NCI-H2227 (cell line): ENCODE measurements around the gene MCM3AP.

Experiments
- DNase-seq: peaks from one replicate; lab custom pipeline; 2025; ENCODE audit not compliant: unreplicated experiment; lab: John Stamatoyannopoulos, UW

The MCM3AP gene

DNA sequence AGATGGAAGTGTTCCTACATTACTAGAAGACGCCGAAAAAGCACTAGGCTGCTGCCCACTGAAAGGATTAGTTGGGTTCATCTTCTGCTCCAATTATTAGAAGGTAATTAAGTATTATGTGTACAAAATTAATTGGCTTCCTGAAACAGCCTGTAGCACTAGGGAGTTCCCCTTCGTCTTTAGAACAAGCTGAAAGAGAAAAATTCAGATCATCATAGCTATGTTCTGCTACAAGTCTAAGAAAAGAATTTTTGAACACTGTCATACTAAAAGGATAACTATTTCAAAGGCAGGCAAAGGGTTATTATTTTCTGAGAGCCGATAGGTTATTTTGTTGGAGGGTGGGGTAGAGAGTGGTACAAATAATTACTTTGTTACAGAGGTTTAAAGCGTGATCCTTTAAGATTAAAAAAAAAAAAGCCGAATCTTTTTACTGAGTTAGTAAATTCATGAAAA, at the start of gene MCM3AP:
Gene MCM3AP, minus strand, starts transcription at position 406 of the 456 bp plus-strand sequence. Its CDS starts 325 bp downstream, at position 81.
- no peak for DNase-seq

- no peak for DNase-seq
These were observed 49.1 kb upstream of the MCM3AP start for GRCh38 chr21:46334351-46335140.

- no peak for DNase-seq
These were observed 44.4 kb upstream of the MCM3AP start for GRCh38 chr21:46329796-46330195.

- DNase-seq, result no peak
These were observed 42.7 kb upstream of the MCM3AP start for GRCh38 chr21:46328151-46328550.

GRCh38 chr21:46327711-46328110, 42.3 kb upstream of the MCM3AP start:
- DNase-seq, result no peak

DNA sequence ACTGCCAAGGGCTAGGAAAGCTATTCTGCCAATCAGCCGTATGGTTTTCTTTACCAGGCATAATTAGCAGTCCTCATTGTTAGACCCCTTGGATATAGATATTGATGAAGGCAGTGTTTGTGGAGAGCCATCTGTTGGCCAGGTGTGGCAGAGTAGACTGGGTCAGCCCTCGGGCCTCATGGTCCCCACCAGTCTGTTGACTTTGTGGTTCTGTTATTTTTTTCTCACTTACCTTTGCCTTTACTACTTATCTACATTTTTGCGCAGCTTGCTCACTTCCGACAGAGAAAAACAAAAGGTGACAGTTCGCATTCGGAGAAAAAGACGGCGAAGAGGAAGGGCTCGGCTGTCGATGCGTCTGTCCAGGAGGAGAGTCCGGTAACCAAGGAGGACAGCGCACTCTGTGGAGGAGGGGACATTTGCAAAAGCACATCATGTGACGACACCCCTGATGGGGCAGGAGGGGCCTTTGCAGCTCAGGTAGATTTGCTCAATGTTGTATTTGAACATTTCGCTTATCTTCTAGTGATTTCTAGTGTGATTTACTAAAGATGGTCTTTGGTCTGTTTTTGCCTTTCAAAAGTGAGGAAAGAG, 40.8 kb upstream of the MCM3AP start:
- DNase-seq, result no peak

GRCh38 chr21:46325073-46325912, 39.9 kb upstream of the MCM3AP start:
- DNase-seq, result peak; percentile 74

DNA sequence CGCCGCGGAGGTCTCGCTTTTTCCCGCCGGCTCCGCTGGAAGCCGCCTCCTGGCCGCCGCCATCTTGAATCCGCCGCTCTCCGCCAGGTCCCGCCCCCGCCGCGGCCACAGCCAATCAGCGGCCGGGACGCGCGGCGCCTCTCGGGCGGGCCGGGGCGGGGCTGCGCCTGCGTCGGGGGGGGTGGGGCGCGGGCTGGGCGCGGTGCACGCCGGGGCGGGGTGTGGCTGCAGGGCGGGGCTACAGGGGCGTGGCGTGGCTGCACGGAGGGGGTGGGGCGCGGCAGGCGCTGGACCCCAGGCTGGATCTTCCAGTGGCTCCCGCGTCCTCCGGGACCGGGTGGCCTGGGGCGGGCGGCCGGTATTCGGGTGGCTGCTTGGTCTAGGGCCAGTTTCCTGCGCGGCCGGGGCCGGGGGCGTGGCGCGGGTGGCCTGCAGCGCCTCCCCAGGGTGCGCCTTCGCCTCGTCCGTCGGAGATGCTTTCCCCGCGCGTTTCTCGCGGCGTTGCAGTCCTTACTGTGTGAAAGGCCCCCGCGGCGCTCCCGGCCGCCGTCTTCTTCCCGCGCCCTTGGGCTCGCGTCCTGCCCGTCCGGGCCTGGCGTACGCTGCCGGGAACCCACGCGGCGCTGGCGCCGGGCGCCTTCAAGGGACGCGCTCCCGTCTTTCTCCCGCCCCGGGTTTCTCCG, 39.1 kb upstream of the MCM3AP start:
- DNase-seq, result peak; percentile 90

- peak; percentile 99 for DNase-seq
These were observed 38.4 kb upstream of the MCM3AP start, which contains the start of the genes C21orf58 and PCNT for GRCh38 chr21:46323710-46324389. TSS of gene C21orf58 (minus strand) at chr21:46323870. CDS start at chr21:46322738, 1,132 bp downstream. TSS of gene PCNT (plus strand) at chr21:46324156. CDS start at chr21:46324229, 73 bp downstream.

DNA sequence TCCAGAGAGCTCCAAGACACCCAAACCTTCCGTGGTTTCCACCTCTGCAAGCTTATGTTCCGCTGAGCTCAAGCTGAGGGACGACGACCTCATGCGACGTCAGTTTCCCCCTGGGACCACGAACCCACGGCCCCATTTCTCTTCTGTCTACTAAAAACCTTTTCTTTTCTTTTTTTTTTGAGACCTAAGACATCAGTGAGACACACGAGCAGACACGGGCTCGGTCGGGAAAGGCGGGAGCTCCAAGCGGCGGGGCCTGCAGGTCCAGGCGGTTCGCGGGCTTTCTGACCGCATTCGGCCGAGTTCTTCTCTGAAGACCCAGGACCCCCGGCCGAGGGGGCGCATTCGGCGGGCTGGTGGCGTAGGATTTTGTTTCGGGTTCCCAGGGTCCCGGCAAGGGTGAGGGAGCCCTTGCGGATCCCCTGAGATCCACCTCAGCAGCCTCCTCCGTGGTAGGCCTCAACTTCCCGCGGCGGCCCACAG, 37.9 kb upstream of the MCM3AP start:
- DNase-seq, result peak; percentile 40

DNA sequence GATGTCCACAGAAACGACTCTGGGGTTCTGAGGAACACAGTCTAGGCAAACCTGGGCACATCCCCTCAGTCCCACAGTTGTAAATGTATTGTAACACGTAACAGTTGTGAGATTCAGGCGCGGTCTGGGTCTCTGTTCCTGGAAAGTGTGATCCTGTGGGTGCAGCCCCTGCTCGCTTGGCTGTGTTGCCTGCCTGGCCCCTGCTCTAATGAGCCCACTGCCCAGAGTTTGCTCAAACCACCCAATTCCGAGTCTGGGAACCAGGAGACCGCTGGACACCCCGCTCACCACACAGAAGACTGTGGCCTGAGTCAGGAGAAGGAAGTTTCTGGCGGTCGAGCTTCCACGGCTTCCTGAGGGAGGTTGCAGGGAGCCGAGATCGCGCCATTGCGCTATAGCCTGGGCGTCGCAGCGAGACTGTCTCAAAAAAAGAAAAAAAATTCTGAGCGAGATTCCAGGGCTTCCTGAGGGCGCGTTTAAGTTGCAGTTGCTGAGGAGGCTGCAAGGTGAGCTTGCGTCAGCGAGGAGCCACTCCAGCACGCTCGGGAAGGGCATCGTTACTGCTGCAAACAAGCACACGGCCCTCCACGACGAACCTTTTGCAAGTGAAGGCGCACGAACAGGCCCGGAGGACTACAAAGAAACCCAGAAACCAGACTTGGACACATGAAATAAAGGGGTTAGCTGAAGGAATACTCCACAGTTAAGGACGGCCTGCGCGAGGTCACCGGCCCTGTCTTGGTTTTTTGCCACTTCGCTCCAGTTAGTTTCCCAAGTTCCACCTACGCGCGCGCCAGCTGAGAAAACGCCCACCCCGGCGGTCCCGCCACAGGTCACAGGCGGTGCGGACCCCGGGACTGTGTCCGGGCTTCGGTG, 37.2 kb upstream of the MCM3AP start:
- peak; percentile 33 for DNase-seq

- no peak for DNase-seq
These were observed 35.0 kb upstream of the MCM3AP start for GRCh38 chr21:46320331-46320801.

DNA sequence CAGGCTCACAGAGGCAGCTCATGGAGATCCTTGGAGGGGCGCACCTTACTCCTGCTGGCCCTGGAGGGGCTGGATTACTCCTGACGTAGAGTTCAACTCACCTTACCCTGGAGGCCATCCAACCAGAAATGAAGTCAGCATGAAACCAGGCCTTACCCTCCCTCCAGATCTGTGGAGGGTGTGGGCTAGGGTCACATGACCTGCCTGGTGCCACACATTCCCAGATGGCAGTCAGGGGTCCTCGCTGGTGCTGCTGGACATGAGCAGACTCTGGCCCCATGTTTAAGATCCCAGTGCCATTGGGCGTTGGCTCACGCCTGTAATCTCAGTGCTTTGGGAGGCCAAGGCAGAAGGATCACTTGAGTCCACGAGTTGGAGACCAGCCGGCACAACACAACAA, 33.8 kb upstream of the MCM3AP start:
- DNase-seq, result no peak

DNA sequence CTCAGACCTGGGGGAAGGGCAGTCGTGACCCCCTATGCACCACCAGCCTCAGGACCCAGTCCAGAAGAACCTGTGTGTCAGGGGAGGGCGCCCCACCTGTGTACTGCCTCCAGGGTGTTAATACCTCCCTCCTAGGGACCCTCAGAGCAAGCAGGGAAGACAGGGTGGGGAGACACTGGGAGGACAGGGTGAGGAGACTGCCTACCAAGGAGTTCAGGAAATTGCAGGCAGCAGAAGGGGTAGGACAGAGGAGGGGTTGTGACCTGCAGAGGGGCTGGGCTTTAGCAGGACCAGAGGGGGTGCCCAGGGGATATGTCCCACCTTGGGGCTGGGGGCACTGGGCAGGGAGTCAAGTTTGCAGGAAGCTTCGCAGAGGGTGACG, 33.0 kb upstream of the MCM3AP start:
- no peak for DNase-seq

- no peak for DNase-seq
These were observed 32.5 kb upstream of the MCM3AP start for GRCh38 chr21:46317710-46318463.

DNA sequence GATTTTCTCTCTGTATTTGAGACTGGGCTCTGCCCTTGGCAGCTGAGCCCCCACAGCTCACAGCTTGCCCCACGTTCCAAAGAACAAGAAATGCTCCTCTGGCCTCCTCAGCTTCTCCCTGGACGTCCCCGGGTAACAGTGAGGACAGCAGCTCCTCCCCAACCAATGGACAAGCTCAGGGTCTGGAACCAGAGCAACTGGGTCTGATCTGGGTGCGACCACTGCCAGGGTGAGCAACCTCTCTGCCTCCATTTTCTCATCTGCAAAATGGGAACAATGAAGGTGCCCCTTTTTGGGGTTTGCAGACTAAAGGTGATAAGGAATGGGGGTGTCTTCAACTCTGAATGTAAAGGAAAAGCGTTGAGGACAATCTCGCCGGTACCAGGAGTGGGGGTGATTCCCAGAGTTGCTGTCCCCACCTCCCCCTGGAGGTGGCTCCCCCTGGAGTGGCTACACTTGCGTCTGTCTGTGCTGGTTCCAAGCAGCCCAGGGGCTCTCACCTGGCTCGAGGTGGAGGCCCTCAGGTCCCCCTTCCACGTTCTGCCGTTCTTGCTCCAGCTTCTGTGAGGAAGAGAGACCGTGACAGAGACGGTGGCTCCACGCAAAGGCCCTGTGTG, 31.4 kb upstream of the MCM3AP start:
- no peak for DNase-seq

DNA sequence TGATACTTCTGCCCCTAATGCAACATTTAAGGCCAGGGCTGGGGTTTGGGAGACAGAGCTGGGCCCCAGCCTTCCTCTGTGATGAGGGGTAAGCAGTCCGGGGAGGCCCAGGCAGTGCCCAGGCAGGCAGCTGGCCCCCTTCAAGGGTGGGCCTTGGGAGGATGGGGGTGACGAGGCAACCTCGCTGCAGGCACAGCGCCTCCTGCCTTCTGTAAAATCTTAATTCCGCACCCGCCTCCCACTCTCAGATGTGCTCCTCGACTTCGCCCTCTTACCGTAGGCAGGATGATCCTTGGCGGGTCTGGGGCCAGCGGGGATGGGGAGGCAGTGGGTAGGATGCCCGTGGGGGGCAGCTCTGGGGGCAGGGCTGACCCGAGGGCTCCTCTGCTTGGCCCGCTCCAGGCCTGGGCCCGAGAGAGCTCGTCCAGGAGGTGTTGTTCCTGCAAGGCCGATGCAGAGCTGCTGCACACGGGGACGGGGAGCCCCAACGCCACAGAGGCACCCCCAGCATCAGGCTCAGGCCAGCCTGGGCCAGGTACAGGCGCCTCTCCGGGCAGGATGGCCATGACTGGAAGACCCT, 29.1 kb upstream of the MCM3AP start:
- no peak for DNase-seq

DNA sequence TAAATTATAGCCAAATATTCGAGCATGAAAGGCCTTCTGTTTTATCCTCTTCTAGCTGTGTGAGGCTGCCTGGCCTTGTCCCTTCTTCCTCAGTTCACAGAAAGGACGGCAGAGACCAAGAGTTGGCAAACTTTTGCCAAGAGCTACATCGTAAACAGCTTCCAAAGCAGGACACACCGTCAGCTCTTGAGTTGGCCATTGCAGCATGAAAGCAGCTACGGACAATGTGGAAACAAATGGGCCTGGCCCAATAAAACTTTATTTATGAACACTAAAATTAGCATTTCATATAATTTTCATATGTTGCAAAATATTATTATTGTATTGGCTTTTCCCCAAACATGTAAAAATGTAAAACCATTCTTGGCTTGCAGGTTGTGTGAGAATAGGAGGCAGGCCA, 27.5 kb upstream of the MCM3AP start:
- no peak for DNase-seq
